HuH-7 (cell line): ENCODE results near the gene KHK.
A peak's percentile ranks its signal among the peaks of the same experiment; 100 is the strongest.
"Not testable (repeated sequence)": the region's sequence is repeated elsewhere in the genome, so short reads cannot be mapped to it uniquely, and the experiment has no call there.

Experiments used
- DNase-seq: peaks from one replicate; pipeline ENCODE4 v3.0.0; 2011; ENCODE audit warnings: low spot score

KHK gene

GRCh38 chr2:27095745-27096651, 9.4 kb downstream of the KHK start:
- peak; percentile 87 for DNase-seq

- DNase-seq: no peak
These were observed 10.3 kb downstream of the KHK start for GRCh38 chr2:27096748-27097297.

DNA sequence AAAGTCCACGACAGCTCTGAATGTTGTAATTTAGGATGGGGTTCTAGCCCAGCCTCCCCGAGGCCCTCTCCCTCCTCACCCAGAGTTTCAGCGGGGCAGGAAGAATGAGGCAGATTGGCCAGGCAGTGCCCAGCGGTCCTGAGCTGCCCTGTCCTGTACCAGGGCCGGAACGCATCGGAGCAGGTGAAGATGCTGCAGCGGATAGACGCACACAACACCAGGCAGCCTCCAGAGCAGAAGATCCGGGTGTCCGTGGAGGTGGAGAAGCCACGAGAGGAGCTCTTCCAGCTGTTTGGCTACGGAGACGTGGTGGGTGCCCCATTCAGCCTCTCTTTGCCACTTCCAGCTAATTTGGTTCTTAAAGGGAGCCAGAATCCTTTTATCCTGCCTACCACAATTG, 10.8 kb downstream of the KHK start:
- no peak for DNase-seq

DNA sequence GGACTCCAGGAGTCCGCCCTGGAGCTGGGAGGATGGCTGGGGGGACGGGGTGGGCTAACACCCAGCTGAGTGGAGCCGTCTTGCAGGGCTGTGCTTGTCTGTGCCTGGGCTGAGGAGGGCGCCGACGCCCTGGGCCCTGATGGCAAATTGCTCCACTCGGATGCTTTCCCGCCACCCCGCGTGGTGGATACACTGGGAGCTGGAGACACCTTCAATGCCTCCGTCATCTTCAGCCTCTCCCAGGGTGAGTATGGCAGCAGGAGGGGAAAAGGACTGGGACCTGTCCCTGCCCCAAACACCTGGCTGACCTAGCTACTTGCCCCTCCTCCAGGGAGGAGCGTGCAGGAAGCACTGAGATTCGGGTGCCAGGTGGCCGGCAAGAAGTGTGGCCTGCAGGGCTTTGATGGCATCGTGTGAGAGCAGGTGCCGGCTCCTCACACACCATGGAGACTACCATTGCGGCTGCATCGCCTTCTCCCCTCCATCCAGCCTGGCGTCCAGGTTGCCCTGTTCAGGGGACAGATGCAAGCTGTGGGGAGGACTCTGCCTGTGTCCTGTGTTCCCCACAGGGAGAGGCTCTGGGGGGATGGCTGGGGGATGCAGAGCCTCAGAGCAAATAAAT, 12.9 kb downstream of the KHK start:
- DNase-seq: no peak

DNA sequence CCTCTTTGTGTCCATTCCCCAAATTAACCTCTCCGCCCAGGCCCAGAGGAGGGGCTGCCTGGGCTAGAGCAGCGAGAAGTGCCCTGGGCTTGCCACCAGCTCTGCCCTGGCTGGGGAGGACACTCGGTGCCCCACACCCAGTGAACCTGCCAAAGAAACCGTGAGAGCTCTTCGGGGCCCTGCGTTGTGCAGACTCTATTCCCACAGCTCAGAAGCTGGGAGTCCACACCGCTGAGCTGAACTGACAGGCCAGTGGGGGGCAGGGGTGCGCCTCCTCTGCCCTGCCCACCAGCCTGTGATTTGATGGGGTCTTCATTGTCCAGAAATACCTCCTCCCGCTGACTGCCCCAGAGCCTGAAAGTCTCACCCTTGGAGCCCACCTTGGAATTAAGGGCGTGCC, 13.5 kb downstream of the KHK start:
- no peak for DNase-seq

- no peak for DNase-seq
These were observed 15.8 kb downstream of the KHK start for GRCh38 chr2:27102329-27102728.

DNA sequence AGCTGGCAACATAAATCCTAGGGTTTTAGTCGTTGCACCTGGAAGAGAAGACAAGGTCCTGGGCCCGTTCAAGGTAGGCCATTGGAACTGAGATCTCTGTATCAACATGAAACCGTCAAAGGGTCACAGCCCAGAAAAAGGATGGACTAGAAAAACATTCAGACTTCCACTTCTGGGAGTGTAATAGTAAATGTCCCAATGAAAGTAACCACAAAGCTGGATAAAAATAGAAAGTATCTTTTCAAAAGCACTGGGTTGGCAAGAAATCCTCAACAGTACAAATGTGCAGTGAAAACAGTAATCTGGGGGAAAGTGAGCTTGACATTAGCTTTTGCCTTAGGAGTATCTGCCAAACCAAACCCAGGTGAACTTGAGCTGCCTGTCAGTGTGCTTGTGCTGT, 19.4 kb downstream of the KHK start:
- no peak for DNase-seq

- no peak for DNase-seq
These were observed 21.6 kb downstream of the KHK start for GRCh38 chr2:27108221-27108620.

DNA sequence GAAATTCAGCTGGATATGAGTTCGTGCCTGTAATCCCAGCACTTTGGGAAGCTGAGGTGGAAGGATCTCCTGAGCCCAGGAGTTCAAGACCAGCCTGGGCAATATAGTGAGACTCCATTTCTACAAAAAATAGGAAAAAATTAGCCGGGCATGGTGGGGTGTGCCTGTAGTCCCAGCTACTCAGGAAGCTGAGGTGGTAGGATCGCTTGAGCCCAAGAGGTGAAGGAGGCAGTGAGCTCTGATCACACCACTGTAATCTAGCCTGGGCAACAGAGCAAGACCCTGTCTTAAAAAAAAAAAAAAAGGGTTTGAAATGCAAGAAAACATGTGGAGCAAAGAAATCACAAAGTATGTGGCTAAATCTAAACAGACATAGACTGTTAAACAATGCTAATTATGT, 22.5 kb downstream of the KHK start:
- DNase-seq: no peak

- not testable (repeated sequence) for DNase-seq
These were observed 24.2 kb downstream of the KHK start for GRCh38 chr2:27110603-27111352.

GRCh38 chr2:27111392-27112078, 25.0 kb downstream of the KHK start:
- not testable (repeated sequence) for DNase-seq

DNA sequence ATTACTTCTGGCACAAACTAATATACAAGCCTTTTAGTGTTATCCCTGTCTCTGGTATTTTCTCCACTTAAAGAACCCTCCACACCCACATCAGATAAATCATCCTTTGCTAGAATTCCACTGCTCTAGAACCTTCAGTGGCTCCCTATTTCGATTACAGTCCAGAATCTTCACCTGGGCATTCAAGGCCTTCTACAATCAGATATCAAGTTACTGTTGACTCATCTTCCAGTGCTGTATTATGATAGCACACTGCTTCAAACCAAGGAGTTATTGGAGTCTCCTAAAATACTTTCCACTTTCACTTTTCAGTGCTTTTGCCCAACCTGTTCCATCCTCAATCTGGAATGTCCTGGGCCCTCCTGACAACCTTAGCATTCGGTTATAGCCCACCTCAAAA, 28.9 kb downstream of the KHK start:
- DNase-seq: no peak

DNA sequence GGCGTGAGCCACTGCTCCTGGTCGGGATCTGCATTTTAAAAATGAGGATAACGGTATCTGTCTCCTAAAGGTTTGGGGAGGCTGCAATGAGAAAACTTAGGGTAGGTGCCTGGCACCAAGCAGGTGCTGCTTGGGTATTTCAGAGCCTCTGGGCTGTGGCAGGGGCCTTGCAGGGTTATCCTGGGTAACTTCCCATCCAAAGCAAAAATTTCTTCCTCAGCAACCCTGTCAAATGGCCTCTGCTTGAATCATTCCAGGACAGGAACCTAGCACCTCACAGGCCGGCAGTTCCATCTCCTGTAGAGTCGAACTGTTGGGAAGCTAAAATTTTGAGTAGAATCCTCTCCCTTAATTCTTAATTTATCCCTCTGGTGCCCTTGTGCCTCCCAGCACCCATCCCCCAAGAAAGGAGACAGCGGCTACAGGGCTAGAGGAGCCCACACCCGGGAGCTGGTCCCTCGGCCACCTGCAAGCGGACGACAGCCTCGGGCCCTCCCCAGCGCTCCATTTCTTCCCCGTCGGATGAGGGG, 31.5 kb downstream of the KHK start:
- DNase-seq: no peak

DNA sequence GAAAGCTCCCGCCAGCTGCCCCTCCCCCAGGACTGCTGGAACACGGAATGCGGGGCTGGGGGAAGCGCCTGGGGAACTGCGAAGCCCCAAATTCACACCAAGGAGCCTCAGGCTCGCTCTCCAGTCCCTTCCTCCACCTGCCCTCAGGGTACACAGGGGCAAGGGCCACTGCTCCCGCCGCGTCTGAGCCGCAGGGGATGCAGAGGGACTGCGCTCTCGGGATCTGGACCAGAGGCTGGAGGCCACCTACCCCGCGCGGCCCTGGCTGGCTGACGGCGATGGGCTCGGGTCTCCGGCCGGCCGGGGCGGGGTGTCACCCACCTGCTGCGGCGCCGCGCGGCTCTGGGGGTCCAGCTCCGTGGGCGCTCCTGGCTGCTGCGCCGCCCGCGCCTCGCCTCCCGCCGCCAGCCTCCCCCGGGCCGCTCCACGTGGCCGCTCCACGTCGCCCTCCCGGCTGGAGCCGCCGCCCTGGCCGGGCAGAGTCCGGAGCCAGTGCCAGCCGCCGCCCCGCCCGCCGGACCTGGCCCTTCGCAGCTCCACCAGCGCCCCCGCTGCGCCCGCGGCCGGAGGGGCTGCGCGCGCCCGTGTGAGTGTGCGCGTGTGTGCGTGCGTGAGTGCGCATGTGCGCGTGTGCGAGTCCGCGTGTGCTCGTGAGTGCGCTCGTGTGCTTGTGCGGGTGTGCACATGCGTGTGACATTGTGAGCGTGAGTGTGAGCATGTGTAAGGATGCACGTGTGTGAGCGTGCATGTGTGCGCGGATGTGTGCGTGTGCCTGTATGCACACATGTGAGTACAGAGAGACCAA, 32.2 kb downstream of the KHK start, which contains the start of gene CGREF1:
TSS of gene CGREF1 (minus strand) at position 604 of the 805 bp plus-strand sequence. CDS start 14,762 bp downstream, outside the sequence.
- no peak for DNase-seq

DNA sequence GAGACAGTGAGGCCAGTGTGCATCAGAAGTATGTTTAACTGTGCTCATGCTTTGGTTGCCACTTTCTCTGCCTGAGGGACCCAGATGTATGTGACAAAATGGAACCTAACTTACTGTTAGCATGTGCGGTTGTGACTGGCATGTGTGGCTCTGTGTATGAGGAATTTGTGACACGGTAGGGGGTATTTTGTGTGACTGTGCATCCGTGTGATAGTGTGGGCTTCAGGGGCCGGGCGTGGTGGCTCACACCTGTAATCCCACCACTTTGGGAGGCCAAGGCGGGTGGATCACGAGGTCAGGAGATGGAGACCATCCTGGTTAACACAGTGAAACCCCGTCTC, 32.7 kb downstream of the KHK start:
- DNase-seq: not testable (repeated sequence)

- no peak for DNase-seq
These were observed 35.3 kb downstream of the KHK start for GRCh38 chr2:27121906-27122305.

DNA sequence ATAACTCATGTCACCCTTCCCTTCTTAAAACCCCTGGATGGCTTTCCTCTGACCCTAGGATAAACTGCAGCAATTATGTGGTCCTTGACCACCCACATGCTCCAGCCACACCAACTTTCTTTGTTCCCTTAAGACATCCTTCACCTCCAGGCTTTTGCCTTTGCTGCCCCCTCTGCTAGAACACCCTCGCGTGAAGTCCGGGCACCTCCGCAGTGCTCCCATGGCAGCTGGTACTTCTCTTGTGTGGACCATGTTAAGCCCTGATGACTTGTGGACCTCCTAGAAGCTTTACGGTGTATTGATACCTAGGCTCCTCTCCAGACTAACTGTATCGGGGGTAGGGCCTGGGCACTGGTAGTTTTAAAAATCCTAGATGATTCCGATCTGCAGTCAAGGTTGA, 36.2 kb downstream of the KHK start:
- DNase-seq: no peak

- peak; percentile 77 for DNase-seq
These were observed 37.0 kb downstream of the KHK start, which contains the start of gene ABHD1 for GRCh38 chr2:27123302-27124150. Gene ABHD1 (plus strand): TSS chr2:27123815. CDS start chr2:27123949, 134 bp downstream.

- no peak for DNase-seq
These were observed 38.5 kb downstream of the KHK start for GRCh38 chr2:27125104-27125503.

DNA sequence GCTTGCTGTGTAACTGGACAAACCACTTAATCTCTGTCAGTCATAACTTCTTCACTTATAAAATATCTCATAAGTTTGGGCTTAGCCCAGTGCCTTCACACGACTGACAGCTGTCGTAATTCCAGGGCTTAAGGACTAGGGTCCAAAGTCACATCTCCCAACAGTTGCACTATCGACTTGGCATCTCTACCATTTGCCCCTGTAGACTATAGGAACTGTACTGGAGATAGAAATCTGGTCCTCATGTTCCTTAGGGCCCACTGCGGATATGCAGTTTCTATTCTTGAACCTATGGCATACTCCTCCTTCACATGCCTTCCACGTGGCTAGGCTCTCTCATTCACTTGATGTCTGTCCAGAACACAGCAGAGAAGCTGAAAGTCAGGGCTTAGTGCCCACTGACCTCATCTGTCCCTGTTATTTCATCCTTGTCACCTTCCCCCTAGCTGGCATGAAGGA, 39.7 kb downstream of the KHK start:
- no peak for DNase-seq
